Activated gamma-delta T cell treated with anti-CD3 and anti-CD28 coated beads, Interleukin-2, amount 50 U/mL, for 16 hours (primary cell): ENCODE data around the gene TCF4.

Experiments
- DNase-seq: peaks from one replicate; pipeline ENCODE4 v3.0.0-alpha.2; 2020; ENCODE audit warnings: low read depth

TCF4 gene

DNA sequence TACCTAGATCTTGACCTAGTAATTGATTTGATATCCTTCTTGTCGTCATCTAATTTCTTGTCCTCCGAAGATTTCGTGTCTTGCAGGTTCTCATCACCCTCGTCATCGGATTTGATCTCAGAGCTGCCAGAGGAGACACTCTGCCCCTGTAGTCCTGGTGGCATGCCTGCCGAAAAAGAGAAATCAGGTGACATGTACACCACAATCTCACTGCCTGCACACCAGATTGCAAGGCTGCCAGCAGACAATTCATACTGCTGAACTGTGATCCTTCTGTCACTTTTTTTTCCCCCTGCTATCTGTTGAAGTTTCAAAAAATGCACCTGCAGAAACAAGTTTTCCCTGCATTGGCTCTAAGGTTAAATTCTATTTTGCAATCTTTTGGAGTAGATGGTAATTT lies 355.5 kb downstream of the TCF4 start:
- DNase-seq = no peak

- no peak for DNase-seq
Measured at GRCh38 chr18:55229682-55230081, 358.3 kb downstream of the TCF4 start.

DNA sequence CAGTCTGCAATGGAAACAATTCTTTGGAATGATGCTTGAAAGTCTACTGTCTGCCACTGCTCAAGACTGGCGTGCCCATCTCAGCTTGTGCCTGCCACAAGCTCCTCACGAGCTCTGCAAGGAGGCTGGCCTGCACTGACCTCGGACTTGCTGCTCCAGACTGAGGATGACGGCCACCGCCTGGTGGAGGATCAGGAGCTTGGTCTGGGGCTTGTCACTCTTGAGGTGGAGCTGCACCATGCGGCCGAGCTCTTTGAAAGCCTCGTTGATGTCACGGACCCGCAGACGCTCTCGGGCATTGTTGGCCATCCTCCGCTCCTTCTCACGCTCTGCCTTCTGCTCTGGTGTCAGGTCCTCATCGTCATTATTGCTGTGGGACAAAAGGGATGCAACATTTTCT lies 359.3 kb downstream of the TCF4 start:
- no peak for DNase-seq

GRCh38 chr18:55228191-55228590 lies 359.8 kb downstream of the TCF4 start:
- DNase-seq = no peak

- no peak for DNase-seq
Measured at GRCh38 chr18:55227771-55228170, 360.2 kb downstream of the TCF4 start.

- DNase-seq = no peak
Measured at GRCh38 chr18:55226044-55226443, 361.9 kb downstream of the TCF4 start.

DNA sequence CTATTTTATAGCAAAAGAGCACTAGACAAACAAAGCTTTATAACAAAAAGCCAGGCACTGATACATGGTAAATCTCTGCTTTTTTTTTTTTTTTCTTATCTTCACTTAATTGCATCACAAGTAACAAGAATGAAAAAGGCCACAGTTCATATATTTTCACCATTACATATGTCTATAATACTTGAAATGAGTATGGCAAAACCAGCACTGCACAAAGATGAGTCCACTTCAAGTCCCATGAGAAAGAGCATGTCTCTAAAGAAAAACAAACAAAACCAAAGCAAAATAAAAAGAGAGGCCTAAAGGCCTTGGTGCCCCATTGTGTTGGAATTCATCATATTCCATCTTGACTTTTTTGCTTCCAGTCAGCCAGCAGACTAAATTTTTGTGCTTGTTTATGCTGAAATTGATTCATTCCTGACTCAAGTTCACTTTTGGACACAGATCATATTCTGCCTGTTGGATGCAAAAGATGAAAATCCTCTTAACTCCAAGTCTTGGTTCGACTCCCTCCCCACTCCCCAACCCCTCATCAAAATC lies 363.8 kb downstream of the TCF4 start:
- no peak for DNase-seq

GRCh38 chr18:55221622-55222021 lies 366.4 kb downstream of the TCF4 start:
- no peak for DNase-seq

- no peak for DNase-seq
Measured at GRCh38 chr18:55220523-55220922, 367.5 kb downstream of the TCF4 start.

DNA sequence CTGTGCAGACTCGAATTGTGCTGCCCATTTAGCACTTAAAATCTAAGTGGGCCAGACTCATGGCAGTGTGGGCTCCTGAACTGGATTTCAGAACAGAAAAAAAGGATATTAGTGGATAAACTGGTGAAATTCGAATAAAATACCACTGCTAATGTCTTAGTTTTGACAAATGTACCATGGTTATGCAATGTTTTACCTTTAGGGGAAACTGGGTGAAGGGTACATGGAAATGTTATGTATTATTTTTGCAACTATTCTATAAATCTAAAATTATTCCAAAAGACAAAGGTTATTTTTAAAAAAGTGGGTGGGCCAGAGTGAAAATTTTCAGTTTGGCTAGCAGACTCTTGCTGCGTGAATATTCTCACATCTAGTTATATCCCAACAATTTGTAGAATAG lies 368.2 kb downstream of the TCF4 start:
- no peak for DNase-seq

DNA sequence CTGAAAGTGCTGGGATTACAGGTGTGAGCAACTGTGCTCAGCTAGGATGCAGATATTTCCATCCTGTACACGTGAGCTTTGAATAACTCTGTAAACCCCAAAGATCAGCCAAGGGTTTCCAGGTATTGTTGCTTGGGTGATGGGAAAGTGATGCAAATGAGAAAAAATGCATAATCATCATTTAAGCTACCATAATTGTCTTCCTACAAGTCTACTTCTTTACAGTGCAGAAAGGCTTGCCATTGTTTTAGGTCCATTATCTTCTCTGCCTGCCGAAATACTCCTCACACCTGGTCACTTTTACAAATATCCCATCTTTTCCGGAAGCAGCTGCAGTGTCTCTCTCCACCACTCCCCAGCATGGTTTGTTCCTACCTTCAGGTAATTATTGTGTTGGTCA lies 368.9 kb downstream of the TCF4 start:
- DNase-seq = no peak

DNA sequence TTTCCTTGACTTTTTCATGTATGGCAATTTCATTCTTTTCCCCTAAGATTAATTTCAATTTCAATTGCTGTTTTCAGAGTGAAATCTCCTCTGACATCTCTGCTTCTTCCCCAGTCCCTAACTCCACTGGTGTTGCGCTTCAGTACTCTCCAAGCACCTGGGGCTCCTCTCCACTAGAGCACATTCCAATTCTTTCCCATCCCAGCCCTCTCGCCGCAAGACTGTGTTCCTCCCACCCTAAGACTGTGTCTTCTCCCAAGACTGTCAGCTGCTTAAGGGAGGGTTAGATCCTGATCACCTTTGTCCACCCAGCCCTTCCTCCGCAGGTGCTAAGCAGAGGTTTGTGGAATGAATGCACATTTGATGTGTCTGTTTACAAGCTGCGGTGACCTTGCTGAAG lies 373.0 kb downstream of the TCF4 start:
- DNase-seq = no peak

GRCh38 chr18:55214534-55214933 lies 373.5 kb downstream of the TCF4 start:
- no peak for DNase-seq

GRCh38 chr18:55213586-55213985 lies 374.4 kb downstream of the TCF4 start:
- DNase-seq = no peak

DNA sequence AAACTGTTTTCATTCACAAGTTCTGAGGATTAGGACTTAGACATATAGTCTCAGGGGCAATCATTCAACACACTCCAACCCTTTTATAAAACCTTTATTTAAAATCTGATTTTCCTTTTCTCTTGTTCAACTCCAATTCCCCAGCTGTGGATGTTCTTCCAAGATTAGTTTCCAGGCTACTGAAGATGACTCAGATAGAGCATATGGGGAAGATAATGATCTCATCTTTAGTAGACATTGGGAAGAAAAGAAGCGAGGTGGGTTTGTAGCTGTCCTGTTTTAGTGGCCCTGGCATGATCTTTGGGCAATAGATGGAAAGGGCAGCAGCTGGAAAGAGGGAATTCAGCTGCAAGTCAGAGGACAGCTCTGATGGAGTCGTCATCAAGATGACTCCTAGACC lies 381.1 kb downstream of the TCF4 start:
- no peak for DNase-seq

- DNase-seq = no peak
Measured at GRCh38 chr18:55202232-55202917, 385.6 kb downstream of the TCF4 start.

DNA sequence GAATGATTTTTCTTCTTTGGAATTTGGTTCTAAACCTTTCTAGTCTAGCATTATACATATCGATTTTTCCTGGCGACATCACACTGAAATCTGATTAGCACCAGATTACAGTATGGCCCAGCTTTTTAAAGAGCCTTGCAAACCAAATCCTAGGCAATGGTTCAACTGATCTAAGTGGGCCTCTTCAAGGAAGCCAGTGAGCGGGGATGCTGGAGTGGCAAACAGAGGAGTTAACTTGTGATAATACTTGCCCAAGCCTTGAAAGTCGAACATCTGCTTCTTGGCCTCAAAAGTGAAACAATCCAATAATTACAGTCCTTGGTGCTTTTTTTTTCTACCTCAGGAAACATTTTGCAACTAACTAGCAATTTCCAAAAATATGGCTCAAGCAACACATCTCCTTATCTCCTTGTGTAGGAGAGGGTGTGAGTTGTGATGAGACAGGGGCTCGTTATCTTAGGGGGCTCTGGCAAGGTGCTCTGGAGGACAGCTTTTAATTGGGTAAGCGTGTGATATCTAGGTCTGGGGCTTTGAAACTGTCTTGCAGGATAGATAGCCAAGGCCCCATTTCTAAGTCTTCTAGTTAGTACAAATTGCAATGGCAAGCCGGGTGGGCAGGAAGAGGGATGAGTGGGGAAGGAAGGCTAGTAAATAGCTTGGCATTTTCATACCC lies 388.6 kb downstream of the TCF4 start:
- no peak for DNase-seq

DNA sequence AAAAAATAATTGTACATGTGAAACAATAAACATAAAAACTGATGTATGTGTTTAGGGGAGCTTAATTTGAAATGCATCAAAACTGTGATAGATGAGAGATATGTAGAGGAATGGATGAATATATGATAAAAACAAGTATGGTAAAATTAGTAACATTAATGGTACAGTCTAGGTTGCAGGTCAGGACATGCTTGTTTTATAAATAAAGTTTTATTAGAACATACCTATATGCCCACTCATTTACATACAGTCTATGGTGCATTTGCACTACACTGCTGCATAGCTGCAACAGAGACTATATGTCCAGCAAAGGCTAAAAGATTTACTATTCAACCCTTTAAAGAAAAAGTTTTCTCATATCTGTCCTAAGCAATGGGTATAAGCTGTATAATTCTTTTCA lies 392.1 kb downstream of the TCF4 start:
- no peak for DNase-seq

- no peak for DNase-seq
Measured at GRCh38 chr18:55189972-55190371, 398.0 kb downstream of the TCF4 start.

GRCh38 chr18:55186588-55186987 lies 401.4 kb downstream of the TCF4 start:
- DNase-seq = no peak

DNA sequence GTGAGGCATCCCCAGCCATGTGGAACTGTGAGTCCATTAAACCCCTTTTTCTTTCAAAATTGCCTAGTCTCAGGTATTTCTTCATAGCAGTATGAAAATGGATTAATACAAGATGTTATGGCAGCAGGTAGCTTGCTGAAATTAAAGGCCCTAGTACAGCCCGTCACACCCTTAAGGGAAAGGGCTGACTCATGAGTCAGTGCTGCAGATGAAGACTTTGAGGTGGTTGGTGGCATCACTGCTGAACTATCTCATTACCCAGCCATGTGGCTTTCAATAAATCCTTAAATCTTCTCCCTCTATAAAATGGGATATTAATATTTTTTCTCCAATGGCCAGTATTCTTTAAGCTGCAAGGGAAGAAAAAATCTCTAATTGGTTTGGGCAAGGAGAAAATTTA lies 402.6 kb downstream of the TCF4 start:
- DNase-seq = no peak

- DNase-seq = no peak
Measured at GRCh38 chr18:55179835-55180234, 408.2 kb downstream of the TCF4 start.

DNA sequence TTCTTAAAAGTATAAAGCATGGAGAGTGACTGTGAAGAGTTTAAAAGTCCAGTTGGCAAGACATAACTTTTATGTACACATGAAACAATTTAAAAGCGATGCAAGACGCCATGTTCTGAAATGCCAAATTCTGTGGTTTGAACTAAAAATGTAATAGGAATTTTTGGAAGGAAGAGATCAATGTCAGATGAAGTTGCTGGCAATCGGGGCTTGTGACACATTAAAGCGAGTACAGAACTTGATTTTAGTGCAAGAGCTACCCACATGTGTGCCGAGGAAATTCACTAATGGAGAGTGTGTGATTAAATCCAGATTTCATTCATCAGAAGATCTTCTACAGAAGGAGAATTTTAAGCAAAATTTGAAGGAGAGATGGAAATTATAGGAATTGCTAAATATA lies 408.6 kb downstream of the TCF4 start:
- DNase-seq = no peak

- no peak for DNase-seq
Measured at GRCh38 chr18:55173291-55173690, 414.7 kb downstream of the TCF4 start.
